Heart left ventricle (tissue), 16 donors: Measurements from ENCODE around the gene TRIM29. TPM values are rescaled to one million over a fixed set of nuclear protein-coding genes. Genes with fewer than 3 reads are reported as not detected.

Experiments used
- ATAC-seq, 4 donors: fragments of 200-7000 bp; cut with Tn5 transposase; one replicate each; pipeline ENCODE4 v1.9.1; 2020 to 2022; ENCODE audit warnings: moderate library complexity in 4 of 4, mild to moderate bottlenecking in 3 of 4, moderate number of reproducible peaks in 1 of 4
- DNase-seq, 5 donors: peaks; one replicate each; pipeline ENCODE4 v3.0.0-alpha.2; 2020
- H3K27ac ChIP-seq, 12 donors: fragments of 200-600 bp; sonication (generic) in 4 of 12; one replicate each; pipeline versions ENCODE4 v1.5.0 to v1.8.0; 2016 to 2022; ENCODE audit warnings: mild to moderate bottlenecking in 2 of 12
- H3K27me3 ChIP-seq, 9 donors: fragments of 200-600 bp; sonication (generic) in 2 of 9; one replicate each; pipeline versions ENCODE4 v1.5.1 to v1.8.0; 2016 to 2022; ENCODE audit warnings: mild to moderate bottlenecking in 3 of 9
- H3K36me3 ChIP-seq, 9 donors: fragments of 200-600 bp; sonication (generic) in 2 of 9; one replicate each; pipeline versions ENCODE4 v1.5.0 to v1.8.0; 2018 to 2022; ENCODE audit warnings: mild to moderate bottlenecking in 2 of 9
- H3K4me1 ChIP-seq, 12 donors: fragments of 200-600 bp; sonication (generic) in 4 of 12; one replicate each; pipeline versions ENCODE4 v1.5.0 to v1.8.0; 2016 to 2022; ENCODE audit warnings: mild to moderate bottlenecking in 3 of 12
- H3K4me3 ChIP-seq, 12 donors: fragments of 200-600 bp; sonication (generic) in 4 of 12; one replicate each; pipeline versions ENCODE4 v1.5.0 to v1.8.0; 2017 to 2022; ENCODE audit warnings: mild to moderate bottlenecking in 9 of 12, moderate library complexity in 4 of 12
- H3K9me3 ChIP-seq, 12 donors: fragments of 200-600 bp; sonication (generic) in 4 of 12; one replicate each; pipeline versions ENCODE4 v1.5.0 to v1.8.0; 2016 to 2022; ENCODE audit warnings: mild to moderate bottlenecking in 1 of 12
- CTCF ChIP-seq, 12 donors: fragments of 200-600 bp; sonication (generic) in 4 of 12; IDR thresholded peaks; one replicate each; pipeline versions ENCODE4 v1.5.0 to v1.8.0; 2018 to 2022; ENCODE audit warnings: antibody characterized with exemption in 12 of 12, mild to moderate bottlenecking in 5 of 12
- POLR2A ChIP-seq, 2 donors: fragments of 450-650 bp; IDR thresholded peaks; one replicate each; pipeline ENCODE4 v1.6.1; 2017; ENCODE audit warnings: antibody characterized with exemption in 2 of 2, mild to moderate bottlenecking in 2 of 2, moderate library complexity in 2 of 2
- WGBS, 4 donors: extraction: QIAGEN DNeasy Blood & Tissue Kit in 2 of 4; methylation state at CpG; one replicate each; pipeline versions ENCODE4 v1.1.5 to v1.1.7; 2013 to 2018; 5-methylcytosine and 5-hydroxymethylcytosine counted together
- intact Hi-C, 10 donors: fragments of 100-400 bp; cut with DNase I; formaldehyde crosslinking; loops; one replicate each; pipeline versions ENCODE4 v1.11.1 to v1.14.2; 2022
- polyA plus RNA-seq, 2 donors: library from polyadenylated mRNA; stranded (reverse); fragments of 200-250 nt; gene quantifications; one replicate each; pipeline ENCODE4 v1.2.3, GENCODE V29; 2013
- total RNA-seq, 9 donors: library from RNA; depleted of rRNA in 2 of 9; stranded (reverse); fragments of >200 nt in 2 of 9; fragmentation: NEBNext Ultra II Directional in 3 of 9; extraction: Animal tissue kit (Norgen Biotek cat#: 25700) in 3 of 9; gene quantifications; one replicate each; pipeline versions ENCODE4 v1.1.0 to v1.2.4, GENCODE V29; 2016 to 2023
- donor health status: ischemic (EF 13 %, LVEDD 7.1; RV severe dilation, severe dysfunction).
- donor health status: healthy with polysubstance abuse.
- donor health status: DM: no; HTN: yes; CAD: no.
- donor health status: DM: no; HTN: no; CAD: no.
- donor health status: ischemic (EF 25% LVEDD 6.9; RV normal size, moderate dysfunction).
- donor health status: ischemic (EF 25% LVEDD 5.7; RV mildly dilated, moderate dysfunction).
- donor health status: healthy.
- donor health status: DM: yes; HTN: yes; CAD: no.
- donor health status: ischemic (EF 35%, LVEDD 5.7; RV mildly dilated, moderate dysfunction).
- donor health status: nonischemic (EF 11% LVEDD 7.7; RV severe dilation, severe dysfunction).
- donor health status: DM: yes; HTN: yes; CAD: no.
- donor health status: PGD.
- donor health status: ischemic (EF 29% LVEDD 5.4; RV normal size, mild dysfunction).
- donor health status: nonischemic (EF 23%, LVEDD 6.1; RV moderate dilation, normal function).

Gene TRIM29
- total and polyA plus RNA-seq, 11 donors: 0.14 to 6.4 (median 0.56) TPM; not detected in 8

GRCh38 chr11:120183701-120184141 lies 45.8 kb upstream of the TRIM29 start:
- 86 to 89% (median 87%) methylated on average over 7 of the region's 7 CpGs for WGBS, 4 donors
- no peaks in the 10 kb centered on the region for H3K36me3 ChIP-seq
- no peak for ATAC-seq
- H3K27ac ChIP-seq: peak overlapping the region; percentile 62 to 96 (median 80)
- H3K4me3 ChIP-seq: peak overlapping the region in 2 of 12 donors; percentile 18 to 39
- peak in 1 of 5 donors; percentile 45 for DNase-seq
- peaks cover 0 to 88% (median 37%) of the 10 kb centered on the region in 12 donors for H3K4me1 ChIP-seq
- no peaks in the 10 kb centered on the region for H3K9me3 ChIP-seq
- no peak for TF ChIP-seq POLR2A (IDR thresholded peaks at IDR 0.05)
- no peak for TF ChIP-seq CTCF (IDR thresholded peaks at IDR 0.05)
- intact Hi-C loops: loop anchor here in 3 of 10 donors (2.0 to 5.0 kb wide), 2 partner anchors 29 to 34 kb away; no protein-coding TSS in a partner anchor
- peaks cover 0 to 5% (median 0%) of the 10 kb centered on the region in 9 donors for H3K27me3 ChIP-seq

DNA sequence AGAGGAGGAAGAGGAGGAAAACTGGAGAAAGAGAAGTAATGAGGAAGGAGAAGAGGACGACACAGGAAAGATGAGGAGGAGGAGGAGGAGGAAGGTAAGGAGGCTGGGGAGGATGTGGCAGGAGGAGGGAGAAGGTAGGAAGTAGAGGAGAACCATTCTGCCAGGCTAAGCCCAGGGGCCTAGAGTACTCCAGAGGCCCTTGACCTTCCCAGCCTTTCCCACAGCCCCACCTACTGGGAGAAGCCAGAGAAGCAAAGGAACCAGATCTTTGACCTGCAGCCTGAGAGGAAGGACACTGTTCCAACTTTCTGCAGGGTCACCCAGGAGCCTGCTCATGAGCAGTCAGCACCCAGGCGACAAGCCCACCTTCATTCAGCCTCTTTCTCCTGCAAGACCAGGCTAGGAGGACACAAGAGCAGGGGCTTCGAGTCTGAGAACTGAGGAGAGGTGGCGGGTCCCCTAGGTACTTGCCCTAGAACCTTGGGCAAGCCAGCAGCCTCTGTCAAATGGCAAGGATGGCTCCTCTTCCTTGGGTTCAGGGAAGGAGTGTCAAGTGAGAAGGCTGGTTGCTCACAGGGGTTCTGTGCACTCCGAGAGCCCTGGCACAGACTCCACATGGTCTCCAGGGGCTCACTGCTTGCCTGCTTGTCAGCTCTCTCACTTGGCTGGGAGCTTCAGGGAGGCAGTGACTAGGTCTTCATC lies 45.0 kb upstream of the TRIM29 start:
- Histone ChIP-seq H3K36me3 (no peaks in the 10 kb centered on the region), H3K4me3 (no peak overlapping the region), H3K27ac (peak overlapping the region in 10 of 12 donors; percentile 62 to 96 (median 81)), H3K4me1 (peaks cover 0 to 87% (median 37%) of the 10 kb centered on the region in 12 donors), H3K27me3 (peaks cover 0 to 5% (median 0%) of the 10 kb centered on the region in 9 donors), H3K9me3 (no peaks in the 10 kb centered on the region)
- DNase-seq (peak in 4 of 5 donors; percentile 45 to 66 (median 62)), ATAC-seq (no peak)
- TF ChIP-seq POLR2A (IDR thresholded peaks at IDR 0.05) (no peak), CTCF (IDR thresholded peaks at IDR 0.05) (peak in 11 of 12 donors; percentile 14 to 51 (median 26))
- intact Hi-C loops: loop anchor here in 2 of 10 donors (5.0 kb wide), 1 partner anchor 34 kb away; no protein-coding TSS in a partner anchor
- 66 to 76% (median 72%) methylated on average over 5 of the region's 5 CpGs for WGBS, 4 donors

GRCh38 chr11:120182372-120182771 lies 44.5 kb upstream of the TRIM29 start:
- H3K4me1 ChIP-seq: peaks cover 0 to 81% (median 32%) of the 10 kb centered on the region in 12 donors
- intact Hi-C loops: loop anchor here in 2 of 10 donors (5.0 kb wide), 1 partner anchor 35 kb away; no protein-coding TSS in a partner anchor
- DNase-seq (peak in 1 of 5 donors; percentile 33), ATAC-seq (no peak)
- H3K9me3 ChIP-seq: no peaks in the 10 kb centered on the region
- peak overlapping the region in 9 of 12 donors; percentile 38 to 96 (median 82) for H3K27ac ChIP-seq
- WGBS, 4 donors: 67 to 73% (median 71%) methylated on average over 7 of the region's 7 CpGs
- no peak for TF ChIP-seq CTCF (IDR thresholded peaks at IDR 0.05)
- TF ChIP-seq POLR2A (IDR thresholded peaks at IDR 0.05): no peak
- H3K36me3 ChIP-seq: no peaks in the 10 kb centered on the region
- peaks cover 0 to 5% (median 0%) of the 10 kb centered on the region in 9 donors for H3K27me3 ChIP-seq
- no peak overlapping the region for H3K4me3 ChIP-seq

DNA sequence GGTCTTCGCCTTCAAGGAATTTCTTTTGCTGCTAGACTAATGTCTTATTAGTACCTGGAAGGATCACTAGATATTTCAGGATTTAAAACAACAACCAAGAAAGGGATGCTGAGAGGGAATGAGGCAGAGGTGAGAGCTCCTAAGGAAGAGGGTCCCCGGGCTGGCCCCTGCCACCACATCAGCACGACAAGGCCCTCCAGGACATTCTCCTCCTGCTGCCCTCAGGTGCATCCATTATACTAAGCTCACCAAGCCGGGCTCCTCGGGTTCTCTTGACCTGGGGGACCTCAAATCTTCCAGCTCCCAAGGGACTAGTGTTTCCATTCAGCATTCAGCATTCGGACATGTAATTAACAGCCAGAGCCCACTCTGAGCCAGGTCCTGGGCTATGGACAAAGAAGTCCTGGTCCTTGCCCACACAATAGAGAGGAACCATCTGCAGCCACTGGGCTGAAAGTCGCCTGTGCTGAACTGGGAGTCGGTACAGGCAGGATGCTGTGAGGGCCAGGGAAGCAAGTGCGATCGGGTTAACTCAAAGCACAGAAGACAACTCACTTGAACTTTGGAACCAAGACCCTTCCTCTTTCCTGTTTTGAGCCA lies 43.6 kb upstream of the TRIM29 start:
- Histone ChIP-seq H3K27ac (peak overlapping the region in 5 of 12 donors; percentile 37 to 90 (median 47)), H3K4me3 (no peak overlapping the region), H3K9me3 (no peaks in the 10 kb centered on the region), H3K4me1 (peaks cover 0 to 72% (median 25%) of the 10 kb centered on the region in 12 donors), H3K36me3 (no peaks in the 10 kb centered on the region), H3K27me3 (peaks cover 0 to 5% (median 0%) of the 10 kb centered on the region in 9 donors)
- DNase-seq (peak in 1 of 5 donors; percentile 27), ATAC-seq (no peak)
- WGBS, 4 donors: 86 to 89% (median 87%) methylated on average over 9 to 10 of the region's 10 CpGs
- intact Hi-C loops: loop anchor here in 2 of 10 donors (5.0 kb wide), 1 partner anchor 36 kb away; no protein-coding TSS in a partner anchor
- TF ChIP-seq POLR2A (IDR thresholded peaks at IDR 0.05) (no peak), CTCF (IDR thresholded peaks at IDR 0.05) (no peak)
